GM23338 (cell line): ENCODE data around the gene ZDHHC4. TPM values are rescaled to one million over a fixed set of nuclear protein-coding genes. Genes with fewer than 3 reads are reported as not detected.

Experiments
- ATAC-seq: fragments of 200-7000 bp; cut with Tn5 transposase; 3 replicates; pipeline ENCODE4 v1.9.1; 2020
- DNase-seq: peaks from one replicate; pipeline ENCODE4 v3.0.0-alpha.2; 2015; ENCODE audit warnings: low spot score
- H2AFZ ChIP-seq: fragments of 200-600 bp; sonication (generic); 2 replicates; pipeline ENCODE4 v1.8.0; 2016; ENCODE audit warnings: antibody characterized with exemption, mild to moderate bottlenecking, moderate library complexity
- H3F3A ChIP-seq: fragments of 200-600 bp; sonication (generic); replicated peaks from 2 replicates; pipeline ENCODE4 v1.8.0; 2017; ENCODE audit warnings: antibody characterized with exemption, mixed run types, low read depth
- H3K27ac ChIP-seq: fragments of 200-600 bp; sonication (generic); 2 replicates; pipeline ENCODE4 v1.6.1; 2016; ENCODE audit warnings: low read depth
- H3K27me3 ChIP-seq: fragments of 200-600 bp; sonication (generic); 2 replicates; pipeline ENCODE4 v1.8.0; 2016; ENCODE audit warnings: mild to moderate bottlenecking, mixed run types, moderate library complexity; ENCODE audit not compliant: insufficient read depth
- H3K36me3 ChIP-seq: fragments of 200-600 bp; sonication (generic); 2 replicates; pipeline ENCODE4 v1.8.0; 2016; ENCODE audit warnings: mild to moderate bottlenecking; ENCODE audit not compliant: insufficient read depth
- H3K4me1 ChIP-seq: fragments of 200-600 bp; sonication (generic); 2 replicates; pipeline ENCODE4 v1.8.0; 2016; ENCODE audit warnings: mild to moderate bottlenecking, moderate library complexity; ENCODE audit not compliant: insufficient read depth
- H3K4me2 ChIP-seq: fragments of 200-600 bp; sonication (generic); 2 replicates; pipeline ENCODE4 v1.7.1; 2017; ENCODE audit warnings: mixed run types
- H3K4me3 ChIP-seq: fragments of 200-600 bp; sonication (generic); 2 replicates; pipeline ENCODE4 v1.6.1; 2016; ENCODE audit warnings: mixed run types
- H3K79me2 ChIP-seq: fragments of 200-600 bp; sonication (generic); replicated peaks from 2 replicates; pipeline ENCODE4 v1.8.0; 2017; ENCODE audit warnings: mild to moderate bottlenecking; ENCODE audit not compliant: insufficient read depth
- H3K9me2 ChIP-seq: fragments of 200-600 bp; sonication (generic); 2 replicates; pipeline ENCODE4 v1.8.0; 2017; ENCODE audit not compliant: insufficient read depth
- H4K20me1 ChIP-seq: fragments of 200-600 bp; sonication (generic); replicated peaks from 2 replicates; pipeline ENCODE4 v1.8.0; 2017; ENCODE audit warnings: mild to moderate bottlenecking; ENCODE audit not compliant: insufficient read depth
- H3K27ac Mint-ChIP-seq: 2 replicates; pipeline ENCODE4 v1.8.0; 2020; ENCODE audit warnings: inconsistent platforms, mild to moderate bottlenecking, moderate library complexity, mixed read lengths
- H3K27me3 Mint-ChIP-seq: 3 replicates; pipeline ENCODE4 v1.8.0; 2022; ENCODE audit warnings: low read depth, mild to moderate bottlenecking, moderate library complexity, mixed read lengths, inconsistent platforms; ENCODE audit not compliant: insufficient read depth, poor library complexity
- H3K36me3 Mint-ChIP-seq: 3 replicates; pipeline ENCODE4 v1.8.0; 2021; ENCODE audit warnings: low read depth, mild to moderate bottlenecking, inconsistent platforms, moderate library complexity, mixed read lengths
- H3K4me1 Mint-ChIP-seq: 3 replicates; pipeline ENCODE4 v1.8.0; 2020; ENCODE audit warnings: mild to moderate bottlenecking, inconsistent platforms, mixed read lengths
- H3K4me3 Mint-ChIP-seq: 3 replicates; pipeline ENCODE4 v1.8.0; 2021; ENCODE audit warnings: moderate library complexity, mild to moderate bottlenecking, inconsistent platforms, mixed read lengths
- H3K9me3 Mint-ChIP-seq: 3 replicates; pipeline ENCODE4 v1.8.0; 2020; ENCODE audit warnings: moderate library complexity, mild to moderate bottlenecking, inconsistent platforms, mixed read lengths
- CREB1 ChIP-seq: fragments of 250-450 bp; sonication (Bioruptor Pico); IDR thresholded peaks from 2 replicates; pipeline ENCODE4 v1.5.0; 2020; ENCODE audit warnings: low read depth, mild to moderate bottlenecking, moderate library complexity
- CTCF ChIP-seq, 2 experiments: fragments of 200-600 bp in 1 of 2; sonication (generic) in 1 of 2; conservative IDR thresholded peaks; 2 replicates each; pipeline versions ENCODE4 v1.5.1 to v1.6.1; 2016 to 2017; ENCODE audit warnings: antibody characterized with exemption in 2 of 2, low read depth in 2 of 2, mild to moderate bottlenecking in 2 of 2, moderate library complexity in 1 of 2
- EZH2 ChIP-seq: fragments of 200-600 bp; sonication (generic); IDR thresholded peaks from one replicate; pipeline ENCODE4 v1.8.0; 2017; ENCODE audit warnings: antibody characterized with exemption, mild to moderate bottlenecking, low read depth; ENCODE audit not compliant: unreplicated experiment
- EZH2phosphoT487 ChIP-seq: fragments of 200-600 bp; sonication (generic); IDR thresholded peaks from one replicate; pipeline ENCODE4 v1.8.1; 2018; ENCODE audit warnings: antibody characterized with exemption; ENCODE audit not compliant: unreplicated experiment
- JUNB ChIP-seq: IDR thresholded peaks from one replicate; pipeline ENCODE4 v1.6.1; 2016; ENCODE audit warnings: antibody characterized with exemption; ENCODE audit not compliant: unreplicated experiment
- NANOG ChIP-seq: IDR thresholded peaks from 2 replicates; pipeline ENCODE4 v1.6.1; 2016; ENCODE audit warnings: antibody characterized with exemption, borderline replicate concordance
- POLR2AphosphoS5 ChIP-seq: IDR thresholded peaks from 2 replicates; pipeline ENCODE4 v1.6.1; 2016; ENCODE audit warnings: antibody characterized with exemption, low read depth
- REST ChIP-seq: IDR thresholded peaks from one replicate; pipeline ENCODE4 v1.6.1; 2018; ENCODE audit warnings: antibody characterized with exemption; ENCODE audit not compliant: unreplicated experiment
- STAT1 ChIP-seq: IDR thresholded peaks from one replicate; pipeline ENCODE4 v1.6.1; 2016; ENCODE audit warnings: antibody characterized with exemption; ENCODE audit not compliant: unreplicated experiment
- ZNF114 ChIP-seq: fragments of 250-450 bp; sonication (Bioruptor Pico); IDR thresholded peaks from 2 replicates; pipeline ENCODE4 v1.5.0; 2020; ENCODE audit warnings: mild to moderate bottlenecking, moderate library complexity
- ZNF331 ChIP-seq: fragments of 250-450 bp; sonication (Bioruptor Pico); IDR thresholded peaks from 2 replicates; pipeline ENCODE4 v1.5.0; 2020; ENCODE audit warnings: low read depth, mild to moderate bottlenecking, moderate library complexity
- polyA plus RNA-seq: library from polyadenylated mRNA; unstranded; fragments of >200 nt; fragmentation: Nextera tagmentation; extraction: Ambion mirVana; gene quantifications from 2 replicates; pipeline ENCODE4 v1.2.1, GENCODE V29; 2016
- total RNA-seq: library from RNA; depleted of rRNA; stranded (reverse); fragments of >200 nt; shearing (Covaris generic); gene quantifications from 2 replicates; pipeline ENCODE4 v1.2.3, GENCODE V29; 2014
- TF ChIP-seq, protein P1 (sequence below): IDR thresholded peaks from 2 replicates; pipeline ENCODE4 v1.6.1; 2016; ENCODE audit warnings: antibody characterized with exemption
- TF ChIP-seq, protein P2 (sequence below): fragments of 250-450 bp; sonication (Bioruptor Pico); IDR thresholded peaks from 2 replicates; pipeline ENCODE4 v1.5.0; 2020; ENCODE audit warnings: mild to moderate bottlenecking, moderate library complexity

The ZDHHC4 gene
- total and polyA plus RNA-seq, 2 experiments from 2014 or later, result 31.2 to 58.9 TPM

GRCh38 chr7:6624246-6624611 lies 47.0 kb downstream of the ZDHHC4 start:
- Histone ChIP-seq H3K36me3 (no peaks in the 10 kb centered on the region), H3K27me3 (no peaks in the 10 kb centered on the region), H4K20me1 (no peaks in the 10 kb centered on the region), H3K4me1 (no peaks in the 10 kb centered on the region), H3K79me2 (no peaks in the 10 kb centered on the region), H3K4me3 (no peak overlapping the region), H3F3A (no peaks in the 10 kb centered on the region), H3K9me2 (no peaks in the 10 kb centered on the region), H3K27ac (0 out of 2 replicates have a peak overlapping the region, but pooled peaks have one; percentile 63), H2AFZ (no peak overlapping the region), H3K4me2 (no peak overlapping the region)
- Mint-ChIP-seq H3K9me3 (peaks cover 5% of the 10 kb centered on the region; the same call in 1 of the 3 replicates), H3K27me3 (peaks cover 9% of the 10 kb centered on the region), H3K27ac (no peak overlapping the region), H3K4me3 (no peak overlapping the region), H3K36me3 (peaks cover 26% of the 10 kb centered on the region), H3K4me1 (no peaks in the 10 kb centered on the region; the same call in 2 of the 3 replicates)
- ATAC-seq (no peak), DNase-seq (no peak)
- TF ChIP-seq NANOG (no peak), EZH2 (no peak), POLR2AphosphoS5 (no peak), STAT1 (no peak), EZH2phosphoT487 (no peak), ZNF114 (CRISPR knock-in tag) (no peak), ZNF331 (CRISPR knock-in tag) (no peak), CREB1 (CRISPR knock-in tag) (no peak), REST (no peak), JUNB (no peak), CTCF (conservative IDR thresholded peaks at IDR 0.05; ENCODE audit: low read depth in 2 of 2) (no peak)
- TF ChIP-seq, protein P1, sequence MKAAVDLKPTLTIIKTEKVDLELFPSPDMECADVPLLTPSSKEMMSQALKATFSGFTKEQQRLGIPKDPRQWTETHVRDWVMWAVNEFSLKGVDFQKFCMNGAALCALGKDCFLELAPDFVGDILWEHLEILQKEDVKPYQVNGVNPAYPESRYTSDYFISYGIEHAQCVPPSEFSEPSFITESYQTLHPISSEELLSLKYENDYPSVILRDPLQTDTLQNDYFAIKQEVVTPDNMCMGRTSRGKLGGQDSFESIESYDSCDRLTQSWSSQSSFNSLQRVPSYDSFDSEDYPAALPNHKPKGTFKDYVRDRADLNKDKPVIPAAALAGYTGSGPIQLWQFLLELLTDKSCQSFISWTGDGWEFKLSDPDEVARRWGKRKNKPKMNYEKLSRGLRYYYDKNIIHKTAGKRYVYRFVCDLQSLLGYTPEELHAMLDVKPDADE, result no peak
- TF ChIP-seq, protein P2, sequence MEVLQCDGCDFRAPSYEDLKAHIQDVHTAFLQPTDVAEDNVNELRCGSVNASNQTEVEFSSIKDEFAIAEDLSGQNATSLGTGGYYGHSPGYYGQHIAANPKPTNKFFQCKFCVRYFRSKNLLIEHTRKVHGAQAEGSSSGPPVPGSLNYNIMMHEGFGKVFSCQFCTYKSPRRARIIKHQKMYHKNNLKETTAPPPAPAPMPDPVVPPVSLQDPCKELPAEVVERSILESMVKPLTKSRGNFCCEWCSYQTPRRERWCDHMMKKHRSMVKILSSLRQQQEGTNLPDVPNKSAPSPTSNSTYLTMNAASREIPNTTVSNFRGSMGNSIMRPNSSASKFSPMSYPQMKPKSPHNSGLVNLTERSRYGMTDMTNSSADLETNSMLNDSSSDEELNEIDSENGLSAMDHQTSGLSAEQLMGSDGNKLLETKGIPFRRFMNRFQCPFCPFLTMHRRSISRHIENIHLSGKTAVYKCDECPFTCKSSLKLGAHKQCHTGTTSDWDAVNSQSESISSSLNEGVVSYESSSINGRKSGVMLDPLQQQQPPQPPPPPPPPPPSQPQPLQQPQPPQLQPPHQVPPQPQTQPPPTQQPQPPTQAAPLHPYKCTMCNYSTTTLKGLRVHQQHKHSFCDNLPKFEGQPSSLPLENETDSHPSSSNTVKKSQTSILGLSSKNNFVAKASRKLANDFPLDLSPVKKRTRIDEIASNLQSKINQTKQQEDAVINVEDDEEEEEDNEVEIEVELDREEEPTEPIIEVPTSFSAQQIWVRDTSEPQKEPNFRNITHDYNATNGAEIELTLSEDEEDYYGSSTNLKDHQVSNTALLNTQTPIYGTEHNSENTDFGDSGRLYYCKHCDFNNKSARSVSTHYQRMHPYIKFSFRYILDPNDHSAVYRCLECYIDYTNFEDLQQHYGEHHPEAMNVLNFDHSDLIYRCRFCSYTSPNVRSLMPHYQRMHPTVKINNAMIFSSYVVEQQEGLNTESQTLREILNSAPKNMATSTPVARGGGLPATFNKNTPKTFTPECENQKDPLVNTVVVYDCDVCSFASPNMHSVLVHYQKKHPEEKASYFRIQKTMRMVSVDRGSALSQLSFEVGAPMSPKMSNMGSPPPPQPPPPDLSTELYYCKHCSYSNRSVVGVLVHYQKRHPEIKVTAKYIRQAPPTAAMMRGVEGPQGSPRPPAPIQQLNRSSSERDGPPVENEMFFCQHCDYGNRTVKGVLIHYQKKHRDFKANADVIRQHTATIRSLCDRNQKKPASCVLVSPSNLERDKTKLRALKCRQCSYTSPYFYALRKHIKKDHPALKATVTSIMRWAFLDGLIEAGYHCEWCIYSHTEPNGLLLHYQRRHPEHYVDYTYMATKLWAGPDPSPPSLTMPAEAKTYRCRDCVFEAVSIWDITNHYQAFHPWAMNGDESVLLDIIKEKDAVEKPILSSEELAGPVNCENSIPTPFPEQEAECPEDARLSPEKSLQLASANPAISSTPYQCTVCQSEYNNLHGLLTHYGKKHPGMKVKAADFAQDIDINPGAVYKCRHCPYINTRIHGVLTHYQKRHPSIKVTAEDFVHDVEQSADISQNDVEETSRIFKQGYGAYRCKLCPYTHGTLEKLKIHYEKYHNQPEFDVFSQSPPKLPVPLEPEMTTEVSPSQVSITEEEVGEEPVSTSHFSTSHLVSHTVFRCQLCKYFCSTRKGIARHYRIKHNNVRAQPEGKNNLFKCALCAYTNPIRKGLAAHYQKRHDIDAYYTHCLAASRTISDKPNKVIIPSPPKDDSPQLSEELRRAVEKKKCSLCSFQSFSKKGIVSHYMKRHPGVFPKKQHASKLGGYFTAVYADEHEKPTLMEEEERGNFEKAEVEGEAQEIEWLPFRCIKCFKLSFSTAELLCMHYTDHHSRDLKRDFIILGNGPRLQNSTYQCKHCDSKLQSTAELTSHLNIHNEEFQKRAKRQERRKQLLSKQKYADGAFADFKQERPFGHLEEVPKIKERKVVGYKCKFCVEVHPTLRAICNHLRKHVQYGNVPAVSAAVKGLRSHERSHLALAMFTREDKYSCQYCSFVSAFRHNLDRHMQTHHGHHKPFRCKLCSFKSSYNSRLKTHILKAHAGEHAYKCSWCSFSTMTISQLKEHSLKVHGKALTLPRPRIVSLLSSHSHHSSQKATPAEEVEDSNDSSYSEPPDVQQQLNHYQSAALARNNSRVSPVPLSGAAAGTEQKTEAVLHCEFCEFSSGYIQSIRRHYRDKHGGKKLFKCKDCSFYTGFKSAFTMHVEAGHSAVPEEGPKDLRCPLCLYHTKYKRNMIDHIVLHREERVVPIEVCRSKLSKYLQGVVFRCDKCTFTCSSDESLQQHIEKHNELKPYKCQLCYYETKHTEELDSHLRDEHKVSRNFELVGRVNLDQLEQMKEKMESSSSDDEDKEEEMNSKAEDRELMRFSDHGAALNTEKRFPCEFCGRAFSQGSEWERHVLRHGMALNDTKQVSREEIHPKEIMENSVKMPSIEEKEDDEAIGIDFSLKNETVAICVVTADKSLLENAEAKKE, result no peak
